ENCODE measurements around the gene C10orf62.

C10orf62 gene

DNA sequence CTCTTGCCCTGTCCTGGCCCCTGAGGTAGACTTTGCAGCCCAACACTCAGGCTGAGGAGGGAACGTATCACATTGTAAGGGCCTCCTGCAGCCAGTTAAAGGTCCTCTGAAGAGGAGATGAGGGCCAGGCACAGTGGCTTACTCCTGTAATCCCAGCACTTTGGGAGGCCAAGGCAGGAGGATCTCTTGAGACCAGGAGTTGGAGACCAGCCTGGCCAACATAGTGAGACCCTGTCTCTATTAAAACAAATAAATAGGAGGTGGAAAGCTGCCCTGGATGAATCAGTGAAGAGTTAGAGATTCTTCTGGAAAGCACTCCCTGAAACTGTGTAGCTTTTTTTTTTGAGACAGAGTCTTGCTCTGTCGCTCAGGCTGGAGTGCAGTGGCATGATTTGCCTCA, 2.3 kb upstream of the C10orf62 start:
- no peak for DNase-seq

DNA sequence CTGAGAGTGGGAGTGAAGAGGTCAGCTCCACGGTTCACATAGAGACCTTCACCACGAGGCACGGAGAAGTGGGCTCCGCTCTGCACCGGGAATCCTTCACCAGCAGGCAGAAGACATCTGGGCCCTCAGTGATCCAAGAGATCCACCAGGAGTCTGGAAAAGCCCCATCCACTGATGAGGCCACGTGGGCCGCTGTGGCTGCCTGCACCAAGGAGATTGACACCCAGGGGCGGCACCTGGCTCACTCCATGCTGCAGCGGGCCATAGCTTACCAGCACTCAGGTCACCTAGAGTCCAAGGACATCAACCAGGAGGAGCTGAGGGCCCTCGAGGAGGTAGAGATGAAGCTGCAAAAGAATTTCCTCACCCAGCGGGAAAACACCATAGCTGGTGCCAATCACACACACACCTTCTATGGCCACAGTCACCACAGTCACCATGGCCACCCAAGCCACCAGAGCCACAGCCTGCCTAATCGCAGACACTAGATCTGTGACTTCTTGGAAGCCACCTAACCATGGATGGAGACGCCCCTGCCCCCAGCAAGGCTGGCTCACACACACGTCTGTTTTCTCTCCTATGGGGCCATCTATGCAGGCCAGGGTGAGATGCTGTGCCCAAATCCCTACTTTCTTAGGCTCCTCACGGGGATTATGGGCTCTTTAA, 694 bp downstream of the C10orf62 start:
- no peak for DNase-seq

GRCh38 chr10:97590748-97591495, 1.4 kb downstream of the C10orf62 start:
- DNase-seq = no peak

DNA sequence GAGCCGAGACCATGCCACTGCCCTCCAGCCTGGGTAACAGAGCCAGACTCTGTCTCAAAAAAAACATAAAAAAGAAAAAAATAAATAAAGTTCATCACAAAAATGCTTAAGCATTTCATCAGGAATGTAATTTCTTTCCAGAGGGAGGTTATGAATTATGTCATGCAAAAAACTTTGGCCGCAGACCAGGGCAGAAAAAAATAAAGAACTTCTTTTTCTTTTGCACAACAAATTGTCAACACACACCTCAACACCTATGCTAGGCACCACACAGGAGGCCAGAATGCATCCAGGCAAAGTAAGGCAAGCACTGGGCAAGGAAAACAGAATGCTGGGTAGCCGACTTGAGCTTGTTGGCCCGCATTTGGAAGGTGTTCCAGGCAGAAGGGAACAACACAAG, 3.9 kb downstream of the C10orf62 start:
- DNase-seq = no peak

DNA sequence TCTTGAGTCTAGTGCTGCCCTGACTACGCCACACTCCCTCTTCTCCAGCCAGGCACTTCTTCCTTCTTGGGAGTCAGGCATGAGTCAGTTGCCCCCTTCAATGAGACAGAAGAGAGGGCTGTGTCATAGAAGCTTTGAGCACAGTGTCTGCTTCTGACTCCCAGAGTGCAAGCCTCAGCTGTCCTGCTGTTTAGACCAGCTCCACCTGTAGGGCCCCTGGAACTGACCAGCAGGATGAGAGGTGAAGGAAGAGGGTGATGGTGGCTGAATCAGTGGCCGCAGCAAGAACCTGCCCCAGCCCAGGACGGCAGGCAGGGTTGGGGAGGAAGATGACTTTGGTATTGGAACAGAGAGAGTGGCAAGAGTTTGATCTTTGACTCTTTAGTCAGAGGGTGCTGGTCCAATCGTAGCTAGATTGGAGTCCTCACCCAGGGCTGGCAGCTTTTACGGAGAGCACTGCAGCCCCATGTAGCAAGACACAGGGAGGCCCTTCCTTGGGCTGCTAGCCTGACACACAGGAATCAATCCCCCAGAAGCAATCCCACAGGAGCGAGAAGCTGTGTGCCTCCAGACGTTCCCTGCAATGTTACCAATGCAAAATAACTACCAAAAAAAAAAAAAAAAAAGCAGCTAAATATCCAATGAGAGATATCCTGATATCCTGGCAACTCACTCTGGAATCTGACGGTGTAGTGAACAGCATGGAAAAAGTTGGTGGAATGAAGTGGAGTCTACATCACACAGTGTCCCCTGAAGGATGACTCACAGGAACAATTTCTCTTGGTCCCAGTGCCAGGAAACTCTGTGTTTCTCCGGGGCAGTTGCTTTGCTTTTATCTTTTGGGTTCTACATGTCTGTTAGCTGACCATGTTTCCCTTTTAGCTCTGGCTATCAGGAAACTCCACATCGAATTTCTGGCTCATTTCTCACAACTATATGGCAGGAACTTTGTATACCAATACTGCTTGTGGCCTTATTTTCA, 6.9 kb downstream of the C10orf62 start:
- no peak for DNase-seq

- DNase-seq = no peak
These were observed 8.3 kb downstream of the C10orf62 start for GRCh38 chr10:97597778-97598177.

- no peak for DNase-seq
These were observed 9.1 kb downstream of the C10orf62 start for GRCh38 chr10:97598407-97599271.

DNA sequence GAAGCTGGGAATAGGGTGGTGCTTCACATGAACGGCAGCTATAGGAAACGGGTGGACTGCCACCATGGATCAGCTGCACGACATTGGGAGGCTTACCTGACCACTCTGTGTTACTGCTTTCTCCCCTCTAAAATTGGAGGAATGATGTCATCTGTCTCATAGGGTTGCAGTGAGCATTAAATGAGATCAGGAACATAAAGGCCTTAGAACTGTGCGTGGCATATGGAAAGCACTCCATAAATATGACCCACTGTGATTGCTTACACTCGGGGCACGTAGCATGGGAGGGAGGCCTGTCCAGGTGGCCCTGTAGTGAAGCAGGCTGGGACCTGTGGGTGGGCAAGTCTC, 9.7 kb downstream of the C10orf62 start:
- no peak for DNase-seq

- DNase-seq = no peak
These were observed 11.1 kb downstream of the C10orf62 start for GRCh38 chr10:97600616-97601015.

DNA sequence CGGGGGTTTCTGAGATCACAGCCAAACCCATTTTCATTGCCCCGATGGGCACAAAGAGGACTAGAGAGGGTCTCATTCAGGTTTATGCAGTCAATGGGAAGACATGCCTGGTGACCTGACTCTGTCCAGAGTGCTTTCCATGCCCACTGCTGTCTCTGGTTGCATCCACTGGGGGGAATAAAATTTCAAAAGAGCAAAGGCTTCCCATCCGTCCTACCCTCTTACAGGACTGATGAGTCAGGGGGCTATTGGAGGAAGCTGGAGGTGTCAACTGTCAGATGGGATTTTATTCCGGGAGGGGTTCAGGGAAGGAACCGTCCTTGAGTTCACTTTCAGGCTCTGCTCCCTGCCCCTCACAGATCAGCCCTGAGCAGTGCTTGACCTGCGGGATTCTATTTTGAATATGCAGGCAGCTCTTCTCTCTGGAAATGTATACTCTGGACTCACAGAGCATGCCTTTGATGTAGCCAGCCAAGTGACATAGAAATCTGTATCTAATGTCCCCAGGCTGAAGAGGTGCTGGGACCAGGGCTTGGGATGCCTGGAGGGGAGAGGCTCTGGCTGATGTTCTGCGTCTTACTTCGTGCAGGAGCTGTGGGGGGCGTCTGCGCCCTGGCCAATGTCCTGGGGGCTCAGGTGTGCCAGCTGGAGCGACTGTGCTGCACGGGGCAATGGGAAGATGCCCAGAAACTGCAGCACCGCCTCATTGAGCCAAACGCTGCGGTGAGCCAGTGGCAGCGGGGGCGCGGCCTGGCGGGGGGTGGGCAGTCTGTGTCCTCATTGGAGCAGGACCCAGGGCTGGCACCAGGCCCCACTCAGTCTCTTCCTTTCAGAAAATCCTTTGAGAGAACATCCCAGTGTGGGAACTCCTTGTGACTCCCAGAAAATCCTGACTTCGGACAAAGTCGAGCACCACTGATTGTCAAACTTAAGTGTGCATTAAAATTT, 12.0 kb downstream of the C10orf62 start:
- DNase-seq = no peak

- no peak for DNase-seq
These were observed 17.6 kb downstream of the C10orf62 start for GRCh38 chr10:97607095-97607636.

GRCh38 chr10:97608991-97609561, 19.6 kb downstream of the C10orf62 start:
- DNase-seq = no peak

- no peak for DNase-seq
These were observed 22.0 kb downstream of the C10orf62 start for GRCh38 chr10:97611473-97611872.

DNA sequence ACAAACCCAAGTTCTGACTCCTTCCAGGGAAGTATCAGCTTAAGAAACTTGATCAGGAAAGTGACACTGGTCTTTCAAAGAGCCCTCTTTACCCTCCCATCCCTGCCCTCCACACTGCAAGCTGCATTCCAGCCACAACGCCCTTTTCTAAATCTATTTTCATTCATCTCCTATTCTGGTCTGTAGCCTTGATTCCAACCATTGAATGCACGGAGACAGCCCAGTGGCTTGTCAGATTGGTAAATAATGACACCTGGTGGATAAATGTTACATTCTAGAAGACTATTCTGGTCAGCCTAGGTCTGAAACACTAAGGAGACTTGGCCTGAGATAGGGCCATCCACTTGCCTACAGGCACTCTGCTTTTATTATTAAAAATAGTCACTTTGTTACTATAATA, 22.9 kb downstream of the C10orf62 start:
- DNase-seq = no peak

DNA sequence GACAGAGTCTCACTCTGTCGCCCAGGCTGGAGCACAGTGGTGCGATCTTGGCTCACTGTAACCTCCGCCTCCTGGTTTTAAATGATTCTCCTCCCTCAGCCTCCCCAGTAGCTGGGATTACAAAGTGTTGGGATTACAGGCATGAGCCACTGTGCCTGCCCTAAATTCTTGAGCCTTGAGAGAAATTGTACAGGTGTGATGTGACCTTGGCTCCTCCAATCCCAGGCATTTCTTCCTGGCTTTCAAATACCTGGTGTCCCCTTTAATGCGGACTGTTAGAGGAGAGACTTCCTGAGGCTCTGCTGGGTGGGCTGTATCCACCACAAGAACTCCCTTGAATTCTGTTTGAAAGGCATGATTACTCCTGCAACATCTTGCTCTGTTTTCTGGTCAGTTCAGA, 28.8 kb downstream of the C10orf62 start:
- DNase-seq = no peak

- DNase-seq = no peak
These were observed 29.2 kb downstream of the C10orf62 start for GRCh38 chr10:97618733-97619132.

DNA sequence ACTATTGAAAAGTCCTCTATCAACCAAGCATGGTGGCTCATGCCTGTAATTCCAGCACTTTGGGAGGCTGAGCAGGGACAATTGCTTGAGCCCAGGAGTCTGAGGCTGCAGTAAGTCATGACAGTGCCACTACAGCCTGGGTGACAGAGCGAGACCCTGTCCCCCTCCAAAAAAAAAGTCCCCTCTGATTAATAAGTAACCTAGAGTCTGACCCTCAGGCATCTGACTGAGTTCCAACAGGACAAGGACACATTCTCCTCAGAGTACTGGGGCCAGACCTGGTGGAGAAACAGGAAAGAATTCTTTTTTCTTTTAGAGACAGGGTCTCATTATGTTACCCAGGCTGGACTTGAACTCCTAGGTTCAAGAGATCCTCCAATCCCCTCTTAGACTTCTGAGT, 33.8 kb downstream of the C10orf62 start:
- no peak for DNase-seq

DNA sequence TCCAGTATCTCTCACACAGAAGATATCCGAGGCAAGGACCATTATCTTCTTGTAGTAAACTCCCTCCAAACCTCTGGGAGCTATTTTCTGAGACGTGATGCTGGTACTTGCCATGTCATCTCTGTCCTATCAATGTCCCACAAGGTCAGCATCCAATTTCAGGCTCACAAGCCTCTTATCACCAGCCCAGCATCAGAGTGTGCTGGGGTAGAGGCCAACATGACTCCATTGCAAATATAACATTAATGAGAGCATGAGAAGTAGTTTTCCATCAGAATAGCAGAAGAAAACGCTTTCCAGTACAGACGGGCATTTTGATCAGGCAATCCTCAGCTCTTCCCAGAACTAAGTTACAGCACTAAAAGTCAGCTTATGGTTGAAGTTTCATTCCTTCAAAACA, 38.2 kb downstream of the C10orf62 start:
- no peak for DNase-seq

DNA sequence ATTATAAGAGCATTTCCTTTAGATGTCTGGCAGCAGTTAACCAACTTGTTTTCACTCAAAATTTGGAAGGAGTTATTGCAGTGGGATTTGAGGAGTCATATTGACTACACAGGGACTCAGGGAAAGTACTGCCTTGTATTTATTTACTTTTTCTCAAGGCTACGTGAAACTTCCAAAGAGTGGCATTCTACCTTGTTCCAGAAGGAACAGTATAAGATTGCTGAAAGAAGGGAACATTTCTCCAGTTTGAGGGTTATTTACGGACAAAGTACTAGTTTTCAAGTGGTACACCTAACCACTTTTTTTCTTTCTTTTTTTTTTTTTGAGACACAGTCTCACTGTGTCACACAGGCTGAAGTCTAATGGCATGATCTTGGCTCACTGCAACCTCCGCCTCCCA, 38.7 kb downstream of the C10orf62 start:
- DNase-seq = no peak

DNA sequence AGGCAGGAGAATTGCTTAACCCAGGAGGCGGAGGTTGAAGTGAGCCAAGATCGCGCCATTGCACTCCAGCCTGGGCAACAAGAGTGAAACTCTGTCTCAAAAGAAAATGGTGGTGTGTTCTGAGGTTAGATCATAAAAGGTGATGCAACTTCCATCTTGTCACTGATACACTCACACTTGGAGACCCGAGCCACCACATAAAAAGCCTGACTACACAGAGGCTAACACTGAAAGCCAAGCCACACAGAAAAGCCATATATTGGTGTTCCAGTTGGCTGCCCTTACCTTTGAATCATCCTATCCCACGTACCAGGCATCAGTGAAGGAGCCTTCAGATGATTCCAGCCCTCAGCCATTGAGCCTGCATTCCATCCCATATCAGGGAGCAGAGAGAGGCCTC, 39.8 kb downstream of the C10orf62 start:
- DNase-seq = no peak

DNA sequence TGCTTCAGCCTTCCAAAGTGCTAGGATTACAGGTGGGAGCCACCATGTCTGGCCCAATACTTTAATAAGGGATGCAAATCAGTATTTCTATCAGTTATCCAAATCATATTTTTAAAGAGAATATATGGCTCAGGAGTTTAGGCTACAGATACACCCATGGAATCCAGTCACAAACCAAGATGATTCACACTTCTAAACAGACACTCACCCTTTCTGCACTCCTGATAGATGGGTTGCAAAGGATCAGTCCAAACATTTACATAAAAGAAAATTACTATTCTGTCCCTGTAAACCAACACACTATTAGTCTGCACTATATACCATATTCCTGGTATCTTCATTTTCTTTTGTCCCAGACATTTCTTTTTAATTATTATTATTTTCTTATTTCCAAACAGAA, 41.6 kb downstream of the C10orf62 start:
- no peak for DNase-seq

All from activated CD8-positive, alpha-beta memory T cell treated with anti-CD3 and anti-CD28 coated beads for 24 hours (primary cell).